ENCODE measurements around the gene EMID1. TPM values are rescaled to one million over a fixed set of nuclear protein-coding genes. Genes with fewer than 3 reads are reported as not detected.
A peak's percentile ranks its signal among the peaks of the same experiment; 100 is the strongest.

The EMID1 gene
- total RNA-seq, 2 donors from 2014 or later = 0.33 to 0.51 TPM

GRCh38 chr22:29267462-29267857, 61.8 kb downstream of the EMID1 start:
- Histone ChIP-seq H3K27me3 (no peaks in the 10 kb centered on the region), H3K4me1 (peaks cover 0 to 51% of the 10 kb centered on the region in 2 donors)

GRCh38 chr22:29267858-29268510, 62.3 kb downstream of the EMID1 start, which contains the start of the genes EWSR1 and RHBDD3:
Gene EWSR1 (plus strand): TSS chr22:29268268. CDS start chr22:29268337, 69 bp downstream.
Gene RHBDD3 (minus strand): TSS chr22:29267981. CDS start chr22:29265626, 2,355 bp downstream.
- Histone ChIP-seq H3K9me3 (no peaks in the 10 kb centered on the region), H3K36me3 (peaks cover 29% of the 10 kb centered on the region), H3K27me3 (no peaks in the 10 kb centered on the region), H3K4me1 (peaks cover 0 to 53% of the 10 kb centered on the region in 2 donors), H3K4me3 (peak within 1 kb of the TSS; percentile 89 to 93), H3K27ac (peak within 1 kb of the TSS; percentile 99)
- TF ChIP-seq CTCF (IDR thresholded peaks at IDR 0.05) = no peak
- peak; percentile 97 for DNase-seq (ENCODE audit: low spot score)

More at GRCh38 chr22:29267462-29267857, 61.8 kb downstream of the EMID1 start:
- peaks cover 24% of the 10 kb centered on the region for H3K36me3 ChIP-seq
- peak overlapping the region; percentile 89 to 93 for H3K4me3 ChIP-seq
- H3K9me3 ChIP-seq = no peaks in the 10 kb centered on the region
- TF ChIP-seq CTCF (IDR thresholded peaks at IDR 0.05) = no peak
- DNase-seq (ENCODE audit: low spot score) = no peak
- peak overlapping the region; percentile 99 for H3K27ac ChIP-seq

GRCh38 chr22:29268511-29269229, 63.0 kb downstream of the EMID1 start:
- peak; percentile 65 for DNase-seq (ENCODE audit: low spot score)
- Histone ChIP-seq H3K27ac (peak overlapping the region; percentile 99), H3K4me3 (peak overlapping the region; percentile 89 to 93), H3K36me3 (peaks cover 33% of the 10 kb centered on the region), H3K27me3 (no peaks in the 10 kb centered on the region), H3K4me1 (peaks cover 0 to 53% of the 10 kb centered on the region in 2 donors), H3K9me3 (no peaks in the 10 kb centered on the region)
- TF ChIP-seq CTCF (IDR thresholded peaks at IDR 0.05) = no peak

- Histone ChIP-seq H3K27ac (peak overlapping the region; percentile 99), H3K36me3 (peaks cover 33% of the 10 kb centered on the region), H3K4me3 (peak overlapping the region; percentile 89 to 93), H3K4me1 (peaks cover 0 to 53% of the 10 kb centered on the region in 2 donors), H3K9me3 (no peaks in the 10 kb centered on the region), H3K27me3 (no peaks in the 10 kb centered on the region)
- no peak for TF ChIP-seq CTCF (IDR thresholded peaks at IDR 0.05)
- peak; percentile 40 for DNase-seq (ENCODE audit: low spot score)
Measured at GRCh38 chr22:29269230-29269604, 63.5 kb downstream of the EMID1 start.

- peak overlapping the region; percentile 89 to 93 for H3K4me3 ChIP-seq
- no peaks in the 10 kb centered on the region for H3K9me3 ChIP-seq
- no peak for TF ChIP-seq CTCF (IDR thresholded peaks at IDR 0.05)
- no peaks in the 10 kb centered on the region for H3K27me3 ChIP-seq
- peaks cover 34% of the 10 kb centered on the region for H3K36me3 ChIP-seq
- H3K4me1 ChIP-seq = peaks cover 0 to 53% of the 10 kb centered on the region in 2 donors
- peak overlapping the region in 1 of 2 donors; percentile 99 for H3K27ac ChIP-seq
- DNase-seq (ENCODE audit: low spot score) = no peak
Measured at GRCh38 chr22:29269731-29270474, 64.2 kb downstream of the EMID1 start.
